HEK293 (cell line): ENCODE measurements around the gene CEMP1.

Experiments used
- BCL11B ChIP-seq: fragments of 450-650 bp; formaldehyde crosslinking; IDR thresholded peaks from 2 replicates; pipeline ENCODE4 v1.5.1; 2016; ENCODE audit warnings: low read depth, missing biosample characterization, missing genetic modification characterization
- GLIS1 ChIP-seq: fragments of 450-650 bp; formaldehyde crosslinking; IDR thresholded peaks from 2 replicates; pipeline ENCODE4 v1.5.1; 2016; ENCODE audit warnings: missing biosample characterization, missing genetic modification characterization
- INSM2 ChIP-seq: fragments of 450-650 bp; formaldehyde crosslinking; IDR thresholded peaks from 2 replicates; pipeline ENCODE4 v1.5.1; 2016; ENCODE audit warnings: missing biosample characterization, missing genetic modification characterization
- KLF1 ChIP-seq: fragments of 450-650 bp; formaldehyde crosslinking; IDR thresholded peaks from 2 replicates; pipeline ENCODE4 v1.5.1; 2016; ENCODE audit warnings: missing biosample characterization, missing genetic modification characterization
- KLF9 ChIP-seq: fragments of 450-650 bp; formaldehyde crosslinking; IDR thresholded peaks from 2 replicates; pipeline ENCODE4 v1.5.1; 2016; ENCODE audit warnings: missing biosample characterization, missing genetic modification characterization, low read depth
- OSR2 ChIP-seq: fragments of 450-650 bp; formaldehyde crosslinking; IDR thresholded peaks from 2 replicates; pipeline ENCODE4 v1.5.1; 2016; ENCODE audit warnings: missing biosample characterization, missing genetic modification characterization
- REPIN1 ChIP-seq: fragments of 450-650 bp; formaldehyde crosslinking; IDR thresholded peaks from 2 replicates; pipeline ENCODE4 v1.5.1; 2017; ENCODE audit warnings: missing biosample characterization, missing genetic modification characterization, low read depth
- SCRT2 ChIP-seq: fragments of 450-650 bp; formaldehyde crosslinking; IDR thresholded peaks from 2 replicates; pipeline ENCODE4 v1.5.1; 2016; ENCODE audit warnings: missing biosample characterization, missing genetic modification characterization
- TCF7L2 ChIP-seq: IDR thresholded peaks from 2 replicates; pipeline ENCODE4 v1.6.1; 2011; ENCODE audit warnings: low read depth, mild to moderate bottlenecking, inconsistent platforms, low read length, moderate library complexity, borderline replicate concordance
- ZBTB17 ChIP-seq: fragments of 450-650 bp; formaldehyde crosslinking; IDR thresholded peaks from 2 replicates; pipeline ENCODE4 v1.5.1; 2016; ENCODE audit warnings: missing biosample characterization, missing genetic modification characterization
- ZEB2 ChIP-seq: fragments of 450-650 bp; formaldehyde crosslinking; IDR thresholded peaks from 2 replicates; pipeline ENCODE4 v1.5.1; 2016; ENCODE audit warnings: missing biosample characterization, missing genetic modification characterization
- ZIC2 ChIP-seq: fragments of 450-650 bp; formaldehyde crosslinking; IDR thresholded peaks from 2 replicates; pipeline ENCODE4 v1.5.1; 2016; ENCODE audit warnings: missing biosample characterization, missing genetic modification characterization
- ZNF112 ChIP-seq: fragments of 450-650 bp; formaldehyde crosslinking; IDR thresholded peaks from 2 replicates; pipeline ENCODE4 v1.5.0; 2017; ENCODE audit warnings: missing biosample characterization, missing genetic modification characterization
- ZNF114 ChIP-seq: fragments of 450-650 bp; formaldehyde crosslinking; IDR thresholded peaks from 2 replicates; pipeline ENCODE4 v1.5.0; 2017; ENCODE audit warnings: missing biosample characterization, missing genetic modification characterization
- ZNF138 ChIP-seq: fragments of 450-650 bp; formaldehyde crosslinking; IDR thresholded peaks from 2 replicates; pipeline ENCODE4 v1.5.1; 2016; ENCODE audit warnings: missing biosample characterization, missing genetic modification characterization, borderline replicate concordance
- ZNF184 ChIP-seq: fragments of 450-650 bp; IDR thresholded peaks from 2 replicates; pipeline ENCODE4 v1.5.1; 2018; ENCODE audit warnings: missing biosample characterization, mild to moderate bottlenecking, missing genetic modification characterization
- ZNF248 ChIP-seq: fragments of 450-650 bp; formaldehyde crosslinking; IDR thresholded peaks from 2 replicates; pipeline ENCODE4 v1.5.1; 2017; ENCODE audit warnings: missing biosample characterization, missing genetic modification characterization
- ZNF311 ChIP-seq: fragments of 450-650 bp; formaldehyde crosslinking; IDR thresholded peaks from 2 replicates; pipeline ENCODE4 v1.5.1; 2017; ENCODE audit warnings: missing biosample characterization, missing genetic modification characterization, borderline replicate concordance
- ZNF354C ChIP-seq: fragments of 450-650 bp; formaldehyde crosslinking; IDR thresholded peaks from 2 replicates; pipeline ENCODE4 v1.5.1; 2016; ENCODE audit warnings: missing biosample characterization, missing genetic modification characterization, low read depth, borderline replicate concordance
- ZNF394 ChIP-seq: fragments of 450-650 bp; formaldehyde crosslinking; IDR thresholded peaks from 2 replicates; pipeline ENCODE4 v1.5.1; 2016; ENCODE audit warnings: missing biosample characterization, missing genetic modification characterization, mild to moderate bottlenecking, moderate library complexity, borderline replicate concordance
- ZNF426 ChIP-seq: fragments of 450-650 bp; formaldehyde crosslinking; IDR thresholded peaks from 2 replicates; pipeline ENCODE4 v1.5.1; 2017; ENCODE audit warnings: missing biosample characterization, missing genetic modification characterization, mild to moderate bottlenecking, inconsistent platforms, moderate library complexity
- ZNF433 ChIP-seq: fragments of 450-650 bp; formaldehyde crosslinking; IDR thresholded peaks from 2 replicates; pipeline ENCODE4 v1.5.1; 2016; ENCODE audit warnings: missing biosample characterization, missing genetic modification characterization, low read depth
- ZNF548 ChIP-seq: fragments of 450-650 bp; formaldehyde crosslinking; IDR thresholded peaks from 2 replicates; pipeline ENCODE4 v1.5.1; 2016; ENCODE audit warnings: missing biosample characterization, missing genetic modification characterization
- ZNF580 ChIP-seq: fragments of 450-650 bp; formaldehyde crosslinking; IDR thresholded peaks from 2 replicates; pipeline ENCODE4 v1.5.1; 2016; ENCODE audit warnings: missing biosample characterization, missing genetic modification characterization
- ZNF600 ChIP-seq: fragments of 450-650 bp; formaldehyde crosslinking; IDR thresholded peaks from 2 replicates; pipeline ENCODE4 v1.5.1; 2016; ENCODE audit warnings: missing biosample characterization, missing genetic modification characterization
- ZNF660 ChIP-seq: fragments of 450-650 bp; IDR thresholded peaks from 2 replicates; pipeline ENCODE4 v1.5.1; 2018; ENCODE audit warnings: missing biosample characterization, mild to moderate bottlenecking, missing genetic modification characterization
- ZNF670 ChIP-seq: fragments of 450-650 bp; formaldehyde crosslinking; IDR thresholded peaks from 2 replicates; pipeline ENCODE4 v1.5.1; 2016; ENCODE audit warnings: missing biosample characterization, missing genetic modification characterization, low read depth
- ZNF692 ChIP-seq: fragments of 450-650 bp; formaldehyde crosslinking; IDR thresholded peaks from 2 replicates; pipeline ENCODE4 v1.5.1; 2016; ENCODE audit warnings: missing biosample characterization, missing genetic modification characterization
- ZNF704 ChIP-seq: fragments of 450-650 bp; formaldehyde crosslinking; IDR thresholded peaks from 2 replicates; pipeline ENCODE4 v1.5.1; 2016; ENCODE audit warnings: missing biosample characterization, missing genetic modification characterization
- ZNF791 ChIP-seq: fragments of 450-650 bp; formaldehyde crosslinking; IDR thresholded peaks from 2 replicates; pipeline ENCODE4 v1.5.1; 2016; ENCODE audit warnings: missing biosample characterization, missing genetic modification characterization
- ZNF837 ChIP-seq: fragments of 450-650 bp; formaldehyde crosslinking; IDR thresholded peaks from 2 replicates; pipeline ENCODE4 v1.5.1; 2016; ENCODE audit warnings: missing biosample characterization, missing genetic modification characterization
- ZSCAN23 ChIP-seq: fragments of 450-650 bp; formaldehyde crosslinking; IDR thresholded peaks from 2 replicates; pipeline ENCODE4 v1.5.1; 2016; ENCODE audit warnings: missing biosample characterization, missing genetic modification characterization
- TF ChIP-seq, protein P1 (sequence below): IDR thresholded peaks from 2 replicates; pipeline ENCODE4 v1.6.1; 2011; ENCODE audit warnings: mild to moderate bottlenecking, low read depth, low read length, borderline replicate concordance
- TF ChIP-seq, protein P2 (sequence below): fragments of 450-650 bp; formaldehyde crosslinking; IDR thresholded peaks from 2 replicates; pipeline ENCODE4 v1.5.1; 2016; ENCODE audit warnings: missing biosample characterization, missing genetic modification characterization

CEMP1 gene

DNA sequence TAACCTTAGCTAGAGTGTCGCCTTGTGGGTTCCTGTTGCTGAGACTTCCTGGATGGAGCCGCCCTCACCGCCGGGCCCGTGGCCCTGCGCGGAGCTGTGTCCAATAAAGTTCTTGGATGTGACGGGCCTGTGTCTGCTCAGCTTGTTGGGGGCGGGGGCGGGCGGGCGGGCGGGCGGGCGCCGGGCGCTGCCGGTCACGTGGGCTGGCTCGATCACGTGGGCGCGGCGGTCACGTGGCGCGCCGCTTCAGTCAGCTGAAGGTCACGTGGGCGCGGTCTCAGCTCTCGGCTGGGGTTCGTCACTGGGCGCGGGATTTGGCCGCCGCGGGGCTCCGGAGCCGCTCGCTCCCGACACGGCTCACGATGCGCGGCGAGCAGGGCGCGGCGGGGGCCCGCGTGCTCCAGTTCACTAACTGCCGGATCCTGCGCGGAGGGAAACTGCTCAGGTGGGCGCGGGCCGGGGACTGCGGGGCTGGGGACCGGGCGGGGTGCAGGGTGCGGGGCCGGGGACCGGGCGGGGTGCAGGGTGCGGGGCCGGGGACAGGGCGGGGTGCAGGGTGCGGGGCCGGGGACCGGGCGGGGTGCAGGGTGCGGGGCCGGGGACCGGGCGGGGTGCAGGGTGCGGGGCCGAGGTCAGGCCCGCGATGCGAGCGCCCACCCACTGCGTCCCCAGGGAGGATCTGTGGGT lies 11.0 kb downstream of the CEMP1 start, which contains the start of gene AMDHD2 (continued):
- no peak for TF ChIP-seq ZNF704 (tag by site-specific recombination)
- peak; percentile 31; the same call in 1 of the 2 replicates for TF ChIP-seq ZNF660
- no peak for TF ChIP-seq KLF1 (tag by site-specific recombination)
- TF ChIP-seq ZNF354C (tag by site-specific recombination), result no peak
- no peak for TF ChIP-seq ZNF837 (tag by site-specific recombination)
- peak; percentile 52; the same call in 1 of the 2 replicates for TF ChIP-seq ZIC2 (tag by site-specific recombination)
- no peak for TF ChIP-seq ZNF248 (tag by site-specific recombination)
- no peak for TF ChIP-seq ZNF548 (tag by site-specific recombination)
- TF ChIP-seq, protein P1, sequence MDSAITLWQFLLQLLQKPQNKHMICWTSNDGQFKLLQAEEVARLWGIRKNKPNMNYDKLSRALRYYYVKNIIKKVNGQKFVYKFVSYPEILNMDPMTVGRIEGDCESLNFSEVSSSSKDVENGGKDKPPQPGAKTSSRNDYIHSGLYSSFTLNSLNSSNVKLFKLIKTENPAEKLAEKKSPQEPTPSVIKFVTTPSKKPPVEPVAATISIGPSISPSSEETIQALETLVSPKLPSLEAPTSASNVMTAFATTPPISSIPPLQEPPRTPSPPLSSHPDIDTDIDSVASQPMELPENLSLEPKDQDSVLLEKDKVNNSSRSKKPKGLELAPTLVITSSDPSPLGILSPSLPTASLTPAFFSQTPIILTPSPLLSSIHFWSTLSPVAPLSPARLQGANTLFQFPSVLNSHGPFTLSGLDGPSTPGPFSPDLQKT, result no peak
- TF ChIP-seq ZEB2 (tag by site-specific recombination), result no peak
- TF ChIP-seq ZNF670, result no peak
- TF ChIP-seq ZNF426 (tag by site-specific recombination), result no peak
- no peak for TF ChIP-seq TCF7L2
- TF ChIP-seq ZNF138, result no peak
- TF ChIP-seq BCL11B, result no peak
- no peak for TF ChIP-seq ZSCAN23 (tag by site-specific recombination)
- TF ChIP-seq, protein P2, sequence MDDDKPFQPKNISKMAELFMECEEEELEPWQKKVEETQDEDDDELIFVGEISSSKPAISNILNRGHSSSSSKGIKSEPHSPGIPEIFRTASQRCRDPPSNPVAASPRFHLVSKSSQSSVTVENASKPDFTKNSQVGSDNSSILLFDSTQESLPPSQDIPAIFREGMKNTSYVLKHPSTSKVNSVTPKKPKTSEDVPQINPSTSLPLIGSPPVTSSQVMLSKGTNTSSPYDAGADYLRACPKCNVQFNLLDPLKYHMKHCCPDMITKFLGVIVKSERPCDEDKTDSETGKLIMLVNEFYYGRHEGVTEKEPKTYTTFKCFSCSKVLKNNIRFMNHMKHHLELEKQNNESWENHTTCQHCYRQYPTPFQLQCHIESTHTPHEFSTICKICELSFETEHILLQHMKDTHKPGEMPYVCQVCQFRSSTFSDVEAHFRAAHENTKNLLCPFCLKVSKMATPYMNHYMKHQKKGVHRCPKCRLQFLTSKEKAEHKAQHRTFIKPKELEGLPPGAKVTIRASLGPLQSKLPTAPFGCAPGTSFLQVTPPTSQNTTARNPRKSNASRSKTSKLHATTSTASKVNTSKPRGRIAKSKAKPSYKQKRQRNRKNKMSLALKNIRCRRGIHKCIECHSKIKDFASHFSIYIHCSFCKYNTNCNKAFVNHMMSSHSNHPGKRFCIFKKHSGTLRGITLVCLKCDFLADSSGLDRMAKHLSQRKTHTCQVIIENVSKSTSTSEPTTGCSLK (tag by site-specific recombination), result no peak
- no peak for TF ChIP-seq ZNF791 (tag by site-specific recombination)
- TF ChIP-seq OSR2 (tag by site-specific recombination), result no peak
- no peak for TF ChIP-seq ZNF311 (tag by site-specific recombination)
- TF ChIP-seq ZNF394 (tag by site-specific recombination), result no peak
- TF ChIP-seq ZNF600 (tag by site-specific recombination), result no peak
- peak; percentile 37; the same call in 1 of the 2 replicates for TF ChIP-seq GLIS1 (tag by site-specific recombination)
- no peak for TF ChIP-seq ZNF184 (tag by site-specific recombination)
- no peak for TF ChIP-seq ZNF433 (tag by site-specific recombination)
- no peak for TF ChIP-seq ZNF114
- no peak for TF ChIP-seq ZNF692 (tag by site-specific recombination)
- no peak for TF ChIP-seq ZNF580 (tag by site-specific recombination)
- TF ChIP-seq SCRT2, result 0 out of 2 replicates have a peak, but pooled peaks have one; percentile 21
- no peak for TF ChIP-seq ZBTB17
- TF ChIP-seq REPIN1 (tag by site-specific recombination), result no peak
- TF ChIP-seq KLF9 (tag by site-specific recombination), result peak; percentile 32; the same call in 1 of the 2 replicates
- no peak for TF ChIP-seq ZNF112
- TF ChIP-seq INSM2 (tag by site-specific recombination), result 0 out of 2 replicates have a peak, but pooled peaks have one; percentile 22
